Heart left ventricle (tissue), 16 donors: Measurements from ENCODE around the gene ZNF491. TPM values are rescaled to one million over a fixed set of nuclear protein-coding genes. Genes with fewer than 3 reads are reported as not detected.
"Not testable (repeated sequence)": the region's sequence is repeated elsewhere in the genome, so short reads cannot be mapped to it uniquely, and the experiment has no call there.

Experiments
- ATAC-seq, 4 donors: fragments of 200-7000 bp; cut with Tn5 transposase; one replicate each; pipeline ENCODE4 v1.9.1; 2020 to 2022; ENCODE audit warnings: moderate library complexity in 4 of 4, mild to moderate bottlenecking in 3 of 4, moderate number of reproducible peaks in 1 of 4
- DNase-seq, 5 donors: peaks; one replicate each; pipeline ENCODE4 v3.0.0-alpha.2; 2020
- H3K27ac ChIP-seq, 12 donors: fragments of 200-600 bp; sonication (generic) in 4 of 12; one replicate each; pipeline versions ENCODE4 v1.5.0 to v1.8.0; 2016 to 2022; ENCODE audit warnings: mild to moderate bottlenecking in 2 of 12
- H3K27me3 ChIP-seq, 9 donors: fragments of 200-600 bp; sonication (generic) in 2 of 9; one replicate each; pipeline versions ENCODE4 v1.5.1 to v1.8.0; 2016 to 2022; ENCODE audit warnings: mild to moderate bottlenecking in 3 of 9
- H3K36me3 ChIP-seq, 9 donors: fragments of 200-600 bp; sonication (generic) in 2 of 9; one replicate each; pipeline versions ENCODE4 v1.5.0 to v1.8.0; 2018 to 2022; ENCODE audit warnings: mild to moderate bottlenecking in 2 of 9
- H3K4me1 ChIP-seq, 12 donors: fragments of 200-600 bp; sonication (generic) in 4 of 12; one replicate each; pipeline versions ENCODE4 v1.5.0 to v1.8.0; 2016 to 2022; ENCODE audit warnings: mild to moderate bottlenecking in 3 of 12
- H3K4me3 ChIP-seq, 12 donors: fragments of 200-600 bp; sonication (generic) in 4 of 12; one replicate each; pipeline versions ENCODE4 v1.5.0 to v1.8.0; 2017 to 2022; ENCODE audit warnings: mild to moderate bottlenecking in 9 of 12, moderate library complexity in 4 of 12
- H3K9me3 ChIP-seq, 12 donors: fragments of 200-600 bp; sonication (generic) in 4 of 12; one replicate each; pipeline versions ENCODE4 v1.5.0 to v1.8.0; 2016 to 2022; ENCODE audit warnings: mild to moderate bottlenecking in 1 of 12
- CTCF ChIP-seq, 12 donors: fragments of 200-600 bp; sonication (generic) in 4 of 12; IDR thresholded peaks; one replicate each; pipeline versions ENCODE4 v1.5.0 to v1.8.0; 2018 to 2022; ENCODE audit warnings: antibody characterized with exemption in 12 of 12, mild to moderate bottlenecking in 5 of 12
- POLR2A ChIP-seq, 2 donors: fragments of 450-650 bp; IDR thresholded peaks; one replicate each; pipeline ENCODE4 v1.6.1; 2017; ENCODE audit warnings: antibody characterized with exemption in 2 of 2, mild to moderate bottlenecking in 2 of 2, moderate library complexity in 2 of 2
- WGBS, 4 donors: extraction: QIAGEN DNeasy Blood & Tissue Kit in 2 of 4; methylation state at CpG; one replicate each; pipeline versions ENCODE4 v1.1.5 to v1.1.7; 2013 to 2018; 5-methylcytosine and 5-hydroxymethylcytosine counted together
- intact Hi-C, 10 donors: fragments of 100-400 bp; cut with DNase I; formaldehyde crosslinking; loops; one replicate each; pipeline versions ENCODE4 v1.11.1 to v1.14.2; 2022
- polyA plus RNA-seq, 2 donors: library from polyadenylated mRNA; stranded (reverse); fragments of 200-250 nt; gene quantifications; one replicate each; pipeline ENCODE4 v1.2.3, GENCODE V29; 2013
- total RNA-seq, 9 donors: library from RNA; depleted of rRNA in 2 of 9; stranded (reverse); fragments of >200 nt in 2 of 9; fragmentation: NEBNext Ultra II Directional in 3 of 9; extraction: Animal tissue kit (Norgen Biotek cat#: 25700) in 3 of 9; gene quantifications; one replicate each; pipeline versions ENCODE4 v1.1.0 to v1.2.4, GENCODE V29; 2016 to 2023
- donor health status: ischemic (EF 13 %, LVEDD 7.1; RV severe dilation, severe dysfunction).
- donor health status: healthy with polysubstance abuse.
- donor health status: DM: no; HTN: yes; CAD: no.
- donor health status: DM: no; HTN: no; CAD: no.
- donor health status: ischemic (EF 25% LVEDD 6.9; RV normal size, moderate dysfunction).
- donor health status: ischemic (EF 25% LVEDD 5.7; RV mildly dilated, moderate dysfunction).
- donor health status: healthy.
- donor health status: DM: yes; HTN: yes; CAD: no.
- donor health status: ischemic (EF 35%, LVEDD 5.7; RV mildly dilated, moderate dysfunction).
- donor health status: nonischemic (EF 11% LVEDD 7.7; RV severe dilation, severe dysfunction).
- donor health status: DM: yes; HTN: yes; CAD: no.
- donor health status: PGD.
- donor health status: ischemic (EF 29% LVEDD 5.4; RV normal size, mild dysfunction).
- donor health status: nonischemic (EF 23%, LVEDD 6.1; RV moderate dilation, normal function).

ZNF491 gene
- total and polyA plus RNA-seq, 11 donors, result 0.91 to 3.4 (median 2.5) TPM

DNA sequence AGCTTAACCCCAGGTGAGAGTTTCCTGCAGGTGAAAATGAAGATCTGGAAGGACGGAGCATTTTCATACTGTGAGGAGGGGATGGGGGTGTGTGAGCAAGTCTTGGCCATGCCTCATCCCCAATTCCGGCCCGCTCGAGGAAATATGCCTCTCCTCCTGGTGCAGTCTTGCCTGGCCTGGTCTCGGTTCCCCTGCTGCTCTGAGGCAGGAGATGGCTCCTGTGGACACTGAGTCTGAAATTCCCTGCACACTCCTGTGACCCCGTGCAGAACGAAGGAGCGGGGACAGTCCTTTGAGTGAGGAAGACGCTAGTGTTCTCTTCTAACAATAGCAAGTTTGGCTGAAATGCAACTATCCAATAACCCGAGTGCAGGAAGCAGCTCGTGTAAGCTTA is 49.9 kb downstream of the ZNF491 start:
- H3K27ac ChIP-seq, result peak overlapping the region in 8 of 12 donors; percentile 2 to 69 (median 50)
- DNase-seq (no peak), ATAC-seq (peak in 1 of 4 donors; percentile 18)
- intact Hi-C loops, result no loop called here
- H3K27me3 ChIP-seq, result no peaks in the 10 kb centered on the region
- TF ChIP-seq POLR2A (IDR thresholded peaks at IDR 0.05), result no peak
- no peak for TF ChIP-seq CTCF (IDR thresholded peaks at IDR 0.05)
- WGBS, 4 donors, result 17 to 27% (median 25%) methylated on average over 11 of the region's 11 CpGs
- peaks cover 0 to 20% (median 11%) of the 10 kb centered on the region in 12 donors for H3K4me1 ChIP-seq
- H3K36me3 ChIP-seq, result no peaks in the 10 kb centered on the region
- H3K4me3 ChIP-seq, result peak overlapping the region; percentile 48 to 87 (median 68)
- H3K9me3 ChIP-seq, result no peaks in the 10 kb centered on the region

- H3K4me3 ChIP-seq, result peak within 1 kb of the TSS; percentile 48 to 87 (median 68)
- peak; percentile 92 to 97 (median 92) for DNase-seq
- peak; percentile 99 to 100 (median 100) for ATAC-seq
- 1 to 2% (median 1%) methylated on average over 22 to 59 of the region's 59 CpGs for WGBS, 4 donors
- no peaks in the 10 kb centered on the region for H3K36me3 ChIP-seq
- H3K9me3 ChIP-seq, result peaks cover 0 to 4% (median 0%) of the 10 kb centered on the region in 12 donors
- no peak for TF ChIP-seq POLR2A (IDR thresholded peaks at IDR 0.05)
- no peak for TF ChIP-seq CTCF (IDR thresholded peaks at IDR 0.05)
- H3K27me3 ChIP-seq, result no peaks in the 10 kb centered on the region
- peaks cover 0 to 20% (median 11%) of the 10 kb centered on the region in 12 donors for H3K4me1 ChIP-seq
- intact Hi-C loops, result no loop called here
- H3K27ac ChIP-seq, result peak within 1 kb of the TSS in 11 of 12 donors; percentile 19 to 69 (median 52)
Measured at GRCh38 chr19:11848594-11849469, 50.5 kb downstream of the ZNF491 start, which contains the start of gene ZNF439. Gene ZNF439, plus strand, starts transcription at chr19:11848726. Its CDS starts 142 bp downstream, at chr19:11848868.

DNA sequence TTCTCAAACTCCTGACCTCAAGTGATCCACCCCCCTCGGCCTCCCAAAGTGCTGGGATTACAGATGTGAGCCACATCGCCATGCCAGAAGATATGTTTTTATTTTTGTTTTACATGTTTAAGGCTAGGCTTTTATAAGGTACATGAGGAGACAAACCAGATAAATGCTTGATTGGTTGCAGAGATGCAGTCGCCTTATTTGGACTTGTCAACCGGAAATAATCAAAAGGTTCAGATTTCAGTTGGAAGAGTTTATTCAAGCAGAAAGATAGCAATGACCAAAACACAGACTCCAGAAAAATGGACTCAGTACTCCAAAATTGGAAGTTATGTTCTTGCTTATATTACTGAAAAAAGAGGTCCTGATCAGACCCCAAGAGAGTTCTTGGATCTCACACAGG is 52.0 kb downstream of the ZNF491 start:
- H3K4me3 ChIP-seq, DNase-seq, H3K36me3 ChIP-seq, ATAC-seq, H3K27ac ChIP-seq, H3K9me3 ChIP-seq, intact Hi-C loops, H3K27me3 ChIP-seq: not testable (repeated sequence)
- H3K4me1 ChIP-seq, result peaks cover 0 to 20% (median 11%) of the 10 kb centered on the region in 12 donors
- WGBS, 4 donors, result 87 to 98% (median 93%) methylated on average over 4 of the region's 4 CpGs

GRCh38 chr19:11853358-11853757 is 55.0 kb downstream of the ZNF491 start:
- Histone ChIP-seq H3K36me3 (peaks cover 0 to 5% (median 0%) of the 10 kb centered on the region in 9 donors), H3K9me3 (peaks cover 0 to 14% (median 0%) of the 10 kb centered on the region in 12 donors), H3K4me3 (no peak overlapping the region), H3K4me1 (peaks cover 0 to 14% (median 9%) of the 10 kb centered on the region in 12 donors), H3K27ac (no peak overlapping the region), H3K27me3 (no peaks in the 10 kb centered on the region)
- DNase-seq (no peak), ATAC-seq (no peak)
- intact Hi-C loops, result no loop called here
- TF ChIP-seq POLR2A (IDR thresholded peaks at IDR 0.05), result no peak
- no peak for TF ChIP-seq CTCF (IDR thresholded peaks at IDR 0.05)
- 79 to 98% (median 88%) methylated on average over 3 of the region's 3 CpGs for WGBS, 4 donors
